Measurements from ENCODE around the gene NREP. TPM values are rescaled to one million over a fixed set of nuclear protein-coding genes. Genes with fewer than 3 reads are reported as not detected.
A peak's percentile ranks its signal among the peaks of the same experiment; 100 is the strongest.

The NREP gene
- total RNA-seq, 4 donors from 2014 or later = 4.6 to 14.2 (median 7.4) TPM

GRCh38 chr5:111704452-111705085 lies 52.4 kb downstream of the NREP start:
- peaks cover 0 to 15% (median 3%) of the 10 kb centered on the region in 3 donors for H3K4me1 ChIP-seq
- no peaks in the 10 kb centered on the region for H3K9me3 ChIP-seq
- TF ChIP-seq CTCF (IDR thresholded peaks at IDR 0.05) (no peak), POLR2A (IDR thresholded peaks at IDR 0.05) (no peak)
- no peaks in the 10 kb centered on the region for H3K36me3 ChIP-seq
- 39% methylated on average over 2 of the region's 2 CpGs for WGBS, 2 donors
- intact Hi-C loops (cut with DNase I) = no loop called here
- no peak for DNase-seq
- no peak overlapping the region for H3K27ac ChIP-seq
- no peak overlapping the region for H3K4me3 ChIP-seq
- H3K27me3 ChIP-seq = no peaks in the 10 kb centered on the region

- Histone ChIP-seq H3K27me3 (no peaks in the 10 kb centered on the region), H3K36me3 (no peaks in the 10 kb centered on the region), H3K4me1 (peaks cover 0 to 24% (median 3%) of the 10 kb centered on the region in 3 donors), H3K27ac (no peak overlapping the region), H3K4me3 (no peak overlapping the region), H3K9me3 (no peaks in the 10 kb centered on the region)
- 58 to 78% methylated on average over 2 to 3 of the region's 3 CpGs for WGBS, 2 donors
- intact Hi-C loops (cut with DNase I) = no loop called here
- DNase-seq = no peak
- TF ChIP-seq POLR2A (IDR thresholded peaks at IDR 0.05) (no peak), CTCF (IDR thresholded peaks at IDR 0.05) (no peak)
These were observed 53.3 kb downstream of the NREP start for GRCh38 chr5:111703662-111704061.

- TF ChIP-seq CTCF (IDR thresholded peaks at IDR 0.05) (no peak), POLR2A (IDR thresholded peaks at IDR 0.05) (no peak)
- DNase-seq = no peak
- H3K4me1 ChIP-seq = peaks cover 11 to 53% (median 23%) of the 10 kb centered on the region in 3 donors
- H3K27ac ChIP-seq = peak overlapping the region in 2 of 4 donors; percentile 14 to 18
- H3K9me3 ChIP-seq = no peaks in the 10 kb centered on the region
- no peaks in the 10 kb centered on the region for H3K36me3 ChIP-seq
- intact Hi-C loops (cut with DNase I) = no loop called here
- no peak overlapping the region for H3K4me3 ChIP-seq
- no peaks in the 10 kb centered on the region for H3K27me3 ChIP-seq
- WGBS, 2 donors = 37 to 65% methylated on average over 6 of the region's 6 CpGs
These were observed 57.0 kb downstream of the NREP start for GRCh38 chr5:111699976-111700375.

GRCh38 chr5:111699324-111699723 lies 57.7 kb downstream of the NREP start:
- no peak for TF ChIP-seq POLR2A (IDR thresholded peaks at IDR 0.05)
- TF ChIP-seq CTCF (IDR thresholded peaks at IDR 0.05) = no peak
- no peaks in the 10 kb centered on the region for H3K27me3 ChIP-seq
- no peaks in the 10 kb centered on the region for H3K9me3 ChIP-seq
- no peak for DNase-seq
- peak overlapping the region in 1 of 4 donors; percentile 18 for H3K27ac ChIP-seq
- no peaks in the 10 kb centered on the region for H3K36me3 ChIP-seq
- no peak overlapping the region for H3K4me3 ChIP-seq
- peaks cover 11 to 60% (median 26%) of the 10 kb centered on the region in 3 donors for H3K4me1 ChIP-seq
- intact Hi-C loops (cut with DNase I) = no loop called here
- WGBS, 2 donors = 50 to 75% methylated on average over 1 of the region's 1 CpG

- TF ChIP-seq CTCF (IDR thresholded peaks at IDR 0.05) (no peak), POLR2A (IDR thresholded peaks at IDR 0.05) (no peak)
- WGBS, 2 donors = 35 to 40% methylated on average over 6 of the region's 6 CpGs
- Histone ChIP-seq H3K36me3 (no peaks in the 10 kb centered on the region), H3K27me3 (no peaks in the 10 kb centered on the region), H3K4me3 (no peak overlapping the region), H3K4me1 (peaks cover 11 to 72% (median 26%) of the 10 kb centered on the region in 3 donors), H3K9me3 (no peaks in the 10 kb centered on the region), H3K27ac (peak overlapping the region in 2 of 4 donors; percentile 4 to 7)
- no peak for DNase-seq
- intact Hi-C loops (cut with DNase I) = no loop called here
These were observed 58.9 kb downstream of the NREP start for GRCh38 chr5:111697881-111698757.
